ENCODE measurements around the gene MAGIX.

Gene MAGIX

GRCh38 chrX:49183701-49184281, 21.2 kb downstream of the MAGIX start:
- DNase-seq (ENCODE audit: low read depth): no peak

GRCh38 chrX:49184294-49185281, 22.0 kb downstream of the MAGIX start:
- no peak for DNase-seq (ENCODE audit: low read depth)

GRCh38 chrX:49186125-49187027, 23.8 kb downstream of the MAGIX start, which contains the start of gene PRICKLE3:
Gene PRICKLE3, minus strand, starts transcription at chrX:49186373. Its CDS starts 76 bp downstream, at chrX:49186297.
- DNase-seq (ENCODE audit: low read depth): peak; percentile 61

GRCh38 chrX:49187028-49187394, 24.5 kb downstream of the MAGIX start:
- DNase-seq (ENCODE audit: low read depth): no peak

- DNase-seq (ENCODE audit: low read depth): no peak
These were observed 25.0 kb downstream of the MAGIX start for GRCh38 chrX:49187526-49187925.

GRCh38 chrX:49188468-49189076, 26.0 kb downstream of the MAGIX start:
- DNase-seq (ENCODE audit: low read depth): no peak

- DNase-seq (ENCODE audit: low read depth): no peak
These were observed 27.0 kb downstream of the MAGIX start for GRCh38 chrX:49189606-49190005.

GRCh38 chrX:49190821-49191573, 28.4 kb downstream of the MAGIX start:
- peak; percentile 78 for DNase-seq (ENCODE audit: low read depth)

- no peak for DNase-seq (ENCODE audit: low read depth)
These were observed 29.0 kb downstream of the MAGIX start for GRCh38 chrX:49191574-49192011.

- DNase-seq (ENCODE audit: low read depth): no peak
These were observed 30.3 kb downstream of the MAGIX start for GRCh38 chrX:49192722-49193328.

- DNase-seq (ENCODE audit: low read depth): no peak
These were observed 31.0 kb downstream of the MAGIX start for GRCh38 chrX:49193542-49193964.

- no peak for DNase-seq (ENCODE audit: low read depth)
These were observed 35.1 kb downstream of the MAGIX start for GRCh38 chrX:49197543-49198087.

GRCh38 chrX:49198540-49199314, 36.2 kb downstream of the MAGIX start:
- no peak for DNase-seq (ENCODE audit: low read depth)

GRCh38 chrX:49199315-49199595, 36.7 kb downstream of the MAGIX start:
- no peak for DNase-seq (ENCODE audit: low read depth)

GRCh38 chrX:49199906-49200771, 37.6 kb downstream of the MAGIX start, which contains the start of gene SYP:
Gene SYP, minus strand, starts transcription at chrX:49200193. Its CDS starts 7 bp downstream, at chrX:49200186.
- peak; percentile 84 for DNase-seq (ENCODE audit: low read depth)

- DNase-seq (ENCODE audit: low read depth): no peak
These were observed 39.5 kb downstream of the MAGIX start for GRCh38 chrX:49202022-49202421.

GRCh38 chrX:49203536-49203935, 41.0 kb downstream of the MAGIX start:
- no peak for DNase-seq (ENCODE audit: low read depth)

- DNase-seq (ENCODE audit: low read depth): no peak
These were observed 41.5 kb downstream of the MAGIX start for GRCh38 chrX:49204017-49204416.

Measured in T follicular helper cell (primary cell).